Raji (cell line): ENCODE results near the gene CLK4.

ENCODE experiments used
- POLR2A ChIP-seq: IDR thresholded peaks from 2 replicates; pipeline ENCODE4 v1.6.1; 2011; ENCODE audit warnings: low read depth, low read length, control low read depth; ENCODE audit not compliant: insufficient read depth

CLK4 gene

DNA sequence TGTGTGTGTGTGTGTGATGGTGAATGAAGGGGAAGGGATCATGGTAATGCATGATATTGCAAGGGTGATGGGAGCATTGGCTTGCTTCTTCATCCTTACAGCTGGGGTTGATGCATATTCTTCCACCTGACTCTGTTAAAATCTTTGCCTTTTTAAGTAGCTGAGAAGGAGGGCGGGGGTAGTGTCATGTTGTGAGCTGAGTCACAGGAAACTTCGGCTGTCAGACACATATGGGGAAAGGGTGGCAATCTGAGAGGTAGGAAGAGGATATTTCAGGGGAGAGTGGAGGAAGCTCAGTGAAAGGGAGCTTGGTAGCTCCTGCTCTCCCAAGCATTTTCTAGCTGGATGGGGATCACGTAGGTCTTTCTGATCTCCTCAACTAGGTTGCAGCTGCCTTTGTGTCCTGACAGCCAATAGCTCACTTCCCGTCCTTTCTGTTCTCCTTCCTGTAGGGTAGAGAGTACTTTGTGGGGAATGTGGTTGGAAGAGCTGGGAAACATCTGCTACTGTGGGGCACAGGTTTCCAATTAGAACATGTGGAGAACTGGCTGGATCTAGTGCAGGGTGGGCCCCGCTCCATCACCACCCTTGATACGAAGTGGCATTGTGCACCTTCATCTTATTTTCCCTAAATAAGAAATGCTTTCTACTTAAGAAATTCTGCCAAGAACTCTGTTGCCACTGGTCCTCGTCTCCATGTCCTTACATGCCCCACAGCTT lies 18.1 kb upstream of the CLK4 start:
- TF ChIP-seq POLR2A, result no peak

- TF ChIP-seq POLR2A, result no peak
These were observed 15.6 kb upstream of the CLK4 start for GRCh38 chr5:178642351-178642909.

DNA sequence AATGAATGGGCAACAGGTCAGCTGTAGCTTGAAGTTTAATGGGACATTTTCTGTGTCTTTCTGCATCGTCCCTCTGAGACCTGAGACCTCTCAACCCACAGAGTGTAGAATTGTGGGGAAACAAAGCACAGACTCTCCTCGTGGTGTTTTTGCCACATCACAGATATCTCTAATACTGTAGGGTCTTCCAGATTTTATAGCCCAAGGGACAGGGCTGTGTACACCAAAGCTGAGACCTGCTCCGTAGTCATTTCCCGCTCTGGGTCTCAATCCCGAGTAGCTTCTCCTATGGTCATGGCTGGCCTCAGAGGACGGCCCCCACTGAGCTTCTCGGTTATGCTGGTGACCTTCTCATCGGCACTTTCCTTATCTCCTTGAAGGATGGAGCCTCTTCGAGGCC lies 14.9 kb upstream of the CLK4 start:
- no peak for TF ChIP-seq POLR2A

DNA sequence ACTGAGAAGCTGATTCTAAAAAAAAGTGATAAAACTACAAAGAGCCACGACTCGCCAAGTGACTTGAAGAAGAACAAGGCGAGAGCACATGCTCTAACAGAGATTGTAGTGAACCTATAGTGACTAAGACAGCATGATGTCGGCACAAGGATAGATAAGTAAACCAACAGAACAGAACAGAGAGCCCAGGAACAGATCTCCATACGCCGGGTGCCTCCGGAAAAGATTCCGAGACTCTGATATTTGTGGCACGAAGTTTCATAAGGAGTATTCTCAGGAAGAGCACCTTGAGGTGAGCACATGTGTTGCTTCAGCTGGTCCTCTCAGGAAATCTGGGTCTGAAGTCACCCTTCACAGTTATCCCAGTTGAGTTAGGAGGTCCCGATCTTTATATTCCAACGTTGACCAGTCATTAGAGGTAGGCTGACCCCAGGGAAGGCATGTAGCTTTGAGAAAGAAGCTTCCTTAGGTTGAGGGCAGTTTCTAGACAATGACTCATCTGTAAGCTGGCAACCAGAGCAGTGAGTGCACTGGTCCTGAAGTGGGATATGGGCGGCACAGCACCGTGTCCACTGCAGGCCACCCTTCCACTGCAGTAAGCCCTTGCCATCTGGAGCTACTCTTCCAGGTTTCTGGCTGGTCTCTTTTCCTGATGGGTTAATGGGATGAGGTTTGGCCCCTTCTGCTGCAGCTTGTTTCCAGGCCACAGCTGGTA lies 13.6 kb upstream of the CLK4 start:
- TF ChIP-seq POLR2A, result no peak

DNA sequence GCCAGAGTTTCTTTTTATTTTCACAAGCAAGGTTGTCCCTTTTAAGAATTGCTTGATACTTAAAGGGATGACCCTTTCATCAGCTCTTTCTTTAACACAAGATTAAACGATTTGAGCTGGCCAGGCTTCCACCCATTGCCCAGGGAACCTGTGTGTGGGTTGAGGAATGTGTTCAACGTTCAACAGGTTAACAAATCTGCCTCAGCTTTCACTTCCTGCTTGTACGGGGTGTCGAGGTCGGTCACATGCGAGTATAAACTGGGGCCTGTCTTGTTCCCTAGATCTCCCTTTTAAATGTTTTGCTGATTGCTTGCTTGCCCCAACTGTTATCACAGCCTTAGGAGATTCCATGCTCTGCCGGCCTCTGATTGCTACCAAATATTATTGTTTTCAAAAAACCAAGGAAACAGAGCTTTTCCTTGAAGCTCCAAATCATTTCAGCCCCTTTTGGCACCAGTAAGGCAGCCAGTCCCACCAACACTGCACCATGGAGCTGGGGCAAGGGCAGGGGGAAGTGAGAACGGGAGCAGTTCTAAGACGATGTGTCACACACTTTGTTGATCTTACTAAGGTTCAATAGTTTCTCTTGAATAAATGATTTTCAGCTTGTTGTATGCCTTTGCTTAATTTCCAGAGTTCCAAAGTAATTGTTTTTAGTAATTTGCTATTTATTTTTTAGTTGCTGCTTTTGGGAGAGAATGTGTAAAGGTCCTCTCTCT lies 10.7 kb upstream of the CLK4 start:
- TF ChIP-seq POLR2A, result no peak

- TF ChIP-seq POLR2A, result no peak
These were observed 5.4 kb upstream of the CLK4 start for GRCh38 chr5:178632285-178632684.

DNA sequence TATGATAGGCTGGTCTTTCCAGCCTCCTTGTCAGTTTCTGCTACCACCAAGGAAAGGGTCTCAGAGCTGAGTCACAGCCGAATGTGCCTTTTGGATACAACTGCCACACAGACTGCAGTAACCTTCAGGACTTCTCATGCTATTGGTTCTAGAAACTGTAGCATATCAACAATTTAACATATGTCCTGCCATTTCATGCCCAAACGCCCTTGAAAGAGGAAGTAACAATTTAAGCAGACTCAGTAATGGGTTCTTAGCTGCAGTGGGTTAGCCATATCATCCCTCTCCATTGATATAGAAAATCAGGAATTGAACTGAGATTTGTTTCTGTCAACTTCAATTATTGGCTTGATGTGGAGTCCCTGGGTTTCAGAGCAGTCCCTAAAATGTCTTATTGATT lies 4.1 kb upstream of the CLK4 start:
- TF ChIP-seq POLR2A, result no peak

DNA sequence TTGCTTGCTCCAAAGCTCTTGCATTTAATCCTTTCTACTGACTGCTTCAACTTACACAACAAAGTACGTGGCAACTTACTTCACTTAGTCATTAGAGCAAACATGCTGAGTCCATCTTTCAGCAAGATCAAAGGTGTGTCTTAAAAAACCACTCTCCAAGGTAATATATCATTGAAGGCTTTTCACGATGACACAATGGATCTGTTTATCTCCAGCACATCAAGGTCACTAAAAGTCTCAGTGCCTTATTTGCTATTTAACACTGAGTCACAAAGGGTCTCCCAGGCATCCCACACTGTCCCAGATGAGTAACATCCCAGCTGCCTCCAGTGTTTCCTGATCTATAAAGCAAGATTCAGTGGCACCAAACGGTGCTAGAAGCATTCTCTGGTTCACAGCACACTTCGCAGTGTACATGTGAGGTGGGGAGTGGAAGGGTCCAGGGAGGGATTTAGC lies 3.7 kb upstream of the CLK4 start:
- TF ChIP-seq POLR2A, result no peak

DNA sequence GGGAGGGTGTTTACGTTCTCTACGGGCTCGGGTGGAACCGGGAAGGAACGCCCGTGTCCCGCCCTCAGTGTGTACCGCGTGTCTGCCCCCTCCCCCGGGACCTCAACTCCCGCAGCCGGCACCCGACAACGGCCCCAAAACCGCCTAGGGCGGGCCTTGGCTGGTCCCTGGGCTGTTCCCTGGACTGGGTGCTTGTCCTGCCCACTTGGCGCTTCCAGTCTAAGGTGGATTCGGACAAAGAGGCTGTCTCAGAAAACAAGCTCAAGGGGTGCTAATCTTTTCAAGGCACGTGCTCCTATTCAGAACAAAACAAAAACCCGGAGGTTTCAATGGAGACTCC lies 379 bp upstream of the CLK4 start:
- no peak for TF ChIP-seq POLR2A

DNA sequence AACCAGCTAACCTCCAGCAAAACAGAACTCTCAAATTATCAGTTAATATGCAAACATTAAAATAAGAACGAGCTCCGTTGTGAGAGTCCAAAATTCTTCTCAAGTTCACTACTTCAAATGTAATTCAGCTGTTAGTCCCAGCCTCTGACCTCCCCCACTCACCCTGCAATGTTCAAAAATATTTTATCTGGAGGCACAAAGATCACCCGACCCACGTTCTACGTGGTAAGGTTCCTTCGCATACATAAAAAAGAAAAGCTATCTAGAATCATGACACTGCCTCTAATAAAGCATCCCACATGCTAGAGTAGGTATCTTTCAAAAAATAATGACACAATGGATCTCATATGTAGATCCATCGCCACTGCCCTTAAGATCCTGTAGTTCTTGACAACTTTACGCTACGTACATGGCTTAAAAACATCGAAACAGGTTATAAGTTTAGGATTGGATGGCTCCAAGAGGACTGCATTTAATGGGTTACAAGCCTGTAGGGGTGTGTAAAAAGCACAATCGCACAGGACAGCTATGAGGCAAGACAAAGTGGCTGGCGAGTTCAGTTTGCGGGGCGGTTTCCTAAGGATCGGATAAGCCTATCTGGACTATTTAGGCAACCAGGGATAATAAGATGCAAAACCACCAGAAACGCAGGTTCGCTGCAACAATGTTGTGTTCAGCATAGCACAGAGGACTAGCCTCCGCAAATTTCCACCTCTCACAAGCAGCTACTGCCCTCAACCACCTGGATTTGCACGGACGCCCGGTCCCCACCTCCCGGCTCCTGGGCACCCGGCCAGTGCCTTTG lies 969 bp downstream of the CLK4 start:
- no peak for TF ChIP-seq POLR2A

DNA sequence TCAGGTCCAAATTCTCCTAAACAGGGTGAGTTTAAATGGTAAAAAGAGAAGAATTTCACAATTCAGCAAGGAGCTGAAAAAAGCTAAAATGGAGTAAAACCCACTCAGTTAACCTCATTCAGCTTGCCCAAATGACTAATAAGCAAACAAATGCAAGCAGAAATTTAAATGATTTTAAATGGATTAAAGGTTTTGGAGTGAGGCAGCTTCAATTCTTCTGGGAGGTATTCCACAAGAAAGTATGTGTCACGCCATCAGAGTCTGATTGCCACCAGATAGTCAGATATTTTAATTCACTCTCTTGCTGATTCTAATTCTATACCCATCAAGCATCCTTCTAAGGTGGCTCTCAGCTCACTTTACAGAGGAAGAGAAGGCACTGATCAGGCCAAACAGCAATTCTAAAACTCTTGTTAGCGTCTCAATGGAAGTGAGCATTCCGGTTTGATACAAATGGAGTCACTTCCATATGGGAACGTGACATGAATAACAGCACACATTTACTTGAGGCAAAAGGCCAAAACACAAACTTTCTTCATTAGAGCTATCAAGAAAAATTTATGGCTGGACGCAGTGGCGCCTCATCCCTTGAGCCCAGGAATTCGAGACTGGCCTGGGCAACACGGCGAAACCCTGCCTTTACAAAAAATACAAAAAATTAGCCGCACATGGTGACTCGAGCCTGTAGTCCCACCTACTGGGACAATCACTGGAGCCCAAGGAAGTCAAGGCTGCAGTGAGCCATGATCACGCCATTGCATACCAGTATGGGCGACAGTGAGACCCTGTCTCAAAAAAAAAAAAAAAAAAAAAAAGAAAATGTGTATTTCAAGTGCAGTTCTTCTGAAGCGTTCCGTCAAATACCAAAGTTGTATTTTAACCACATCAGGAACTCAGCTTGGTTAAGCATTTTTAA lies 2.0 kb downstream of the CLK4 start:
- no peak for TF ChIP-seq POLR2A

- TF ChIP-seq POLR2A, result no peak
These were observed 4.1 kb downstream of the CLK4 start for GRCh38 chr5:178622679-178623247.

DNA sequence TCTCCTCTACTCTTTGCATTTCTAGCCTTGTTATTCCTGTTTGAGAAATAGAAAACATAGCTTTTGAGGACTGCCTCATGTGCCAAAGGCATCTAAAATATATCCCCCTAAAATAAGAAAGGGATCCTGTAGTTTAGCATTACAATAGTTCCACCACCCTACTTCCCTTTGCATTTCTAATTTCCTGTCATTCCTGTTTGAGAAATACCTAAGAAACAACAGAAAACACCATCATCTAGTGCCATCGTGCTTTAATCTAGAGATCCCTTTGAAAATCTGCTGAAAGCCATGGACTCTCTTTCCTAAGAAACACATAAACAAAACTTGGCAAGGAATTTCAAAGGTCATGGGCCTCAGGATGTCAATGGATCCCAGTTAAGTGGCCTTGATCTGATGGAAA lies 7.5 kb downstream of the CLK4 start:
- TF ChIP-seq POLR2A, result no peak

- TF ChIP-seq POLR2A, result no peak
These were observed 14.6 kb downstream of the CLK4 start for GRCh38 chr5:178612299-178612698.

DNA sequence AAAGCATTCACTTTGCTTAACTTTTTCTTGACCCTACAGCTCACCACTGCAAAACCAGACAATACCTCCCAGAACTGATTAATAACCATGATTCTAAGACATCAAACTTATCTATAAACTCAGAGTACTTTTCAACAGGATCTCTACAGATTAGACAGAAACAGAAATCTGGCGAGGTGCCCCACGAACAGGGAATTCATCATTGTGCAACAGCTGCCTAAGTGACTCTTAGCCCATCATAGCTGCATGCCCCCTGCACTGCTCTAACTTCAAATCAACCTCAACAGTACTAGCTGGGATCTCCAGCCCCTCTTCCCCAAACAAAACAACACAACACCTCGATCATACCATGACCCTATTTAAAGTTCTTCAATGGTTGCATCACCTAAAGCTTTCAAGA lies 20.6 kb downstream of the CLK4 start:
- TF ChIP-seq POLR2A, result no peak
